Measurements from ENCODE around the gene ZIC5.

Gene ZIC5

DNA sequence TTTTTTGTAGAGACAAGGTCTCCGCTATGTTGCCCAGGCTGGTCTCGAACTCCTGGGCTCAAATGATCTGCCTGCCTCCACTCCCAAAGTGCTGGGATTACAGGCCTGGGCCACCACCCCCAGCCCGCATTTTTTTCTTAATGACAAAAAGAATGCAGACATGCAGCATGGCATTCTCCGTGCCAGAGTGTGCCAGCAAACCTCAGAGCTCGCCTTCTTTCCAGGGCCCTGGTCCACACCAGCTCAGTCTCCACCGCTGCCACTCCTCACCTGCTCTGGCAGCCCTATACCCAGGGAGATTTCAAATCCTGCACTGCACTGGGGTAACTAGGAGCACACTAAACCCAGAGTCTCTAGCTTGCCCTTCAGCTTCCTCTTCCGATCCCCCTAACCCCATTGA lies 41.7 kb downstream of the ZIC5 start:
- no peak for DNase-seq

DNA sequence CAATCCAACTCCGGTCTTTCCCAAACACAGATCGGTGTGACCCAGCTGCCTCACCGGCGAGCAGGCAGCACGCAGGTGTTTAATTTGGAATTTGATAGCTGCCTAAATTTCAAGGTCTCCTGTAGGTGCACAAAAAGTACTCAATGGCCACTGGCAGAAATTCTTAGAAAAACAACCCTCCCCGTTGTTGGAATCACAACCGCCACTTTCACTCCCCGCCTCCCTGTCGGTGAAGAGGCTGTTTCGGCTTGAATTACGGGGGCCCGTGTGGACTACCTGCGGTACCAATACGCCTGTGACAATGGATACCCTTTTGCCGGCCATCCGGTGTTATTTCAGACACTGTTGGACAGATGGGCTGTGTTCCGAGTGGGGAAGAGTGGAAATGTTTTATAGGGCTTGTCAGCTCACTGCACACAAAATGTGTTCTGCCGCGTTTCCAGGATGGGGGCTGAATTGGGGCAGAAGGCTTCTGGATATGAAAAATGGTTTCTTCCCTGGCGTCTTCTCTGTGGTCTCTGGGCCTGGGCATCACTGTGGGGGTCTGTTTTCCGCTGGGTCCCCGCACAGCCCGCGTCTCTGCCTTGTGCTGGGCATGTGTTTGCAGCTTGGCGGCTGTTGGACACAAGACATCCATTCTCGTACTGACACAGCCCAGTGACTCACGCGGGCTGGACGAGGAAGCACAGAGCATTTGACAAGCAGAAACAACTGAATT lies 45.4 kb downstream of the ZIC5 start:
- DNase-seq: no peak

DNA sequence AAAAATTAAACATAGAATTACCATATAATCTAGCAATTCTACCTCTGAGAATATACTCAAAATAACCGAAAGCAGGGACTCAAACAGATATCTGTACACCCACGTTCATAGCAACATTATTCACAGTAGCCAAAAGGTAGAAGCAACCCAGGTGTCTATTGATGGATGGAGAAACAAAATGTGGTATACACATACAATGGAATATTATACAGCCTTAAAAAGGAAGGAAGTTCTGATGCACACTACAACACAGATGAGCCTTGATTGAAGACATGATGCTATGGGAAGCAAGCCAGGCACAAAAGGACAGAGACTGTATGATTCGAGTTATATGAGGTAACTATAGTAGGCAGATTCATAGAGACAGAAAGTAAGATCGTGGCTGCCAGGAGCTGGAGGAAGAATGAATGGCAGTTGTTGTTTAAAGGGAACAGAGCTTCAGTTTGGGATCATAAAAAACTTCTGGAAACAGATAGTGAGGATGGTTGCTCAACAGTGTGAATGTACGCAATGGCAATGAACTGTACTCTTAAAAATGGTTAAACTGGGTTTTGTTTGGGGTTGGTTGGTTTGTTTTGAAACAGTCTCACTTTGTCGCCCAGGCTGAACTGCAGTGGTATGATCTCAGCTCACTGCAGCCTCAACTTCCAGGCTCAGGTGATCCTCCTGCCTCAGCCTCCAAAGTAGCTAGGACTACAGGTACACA lies 47.5 kb downstream of the ZIC5 start:
- DNase-seq: no peak

DNA sequence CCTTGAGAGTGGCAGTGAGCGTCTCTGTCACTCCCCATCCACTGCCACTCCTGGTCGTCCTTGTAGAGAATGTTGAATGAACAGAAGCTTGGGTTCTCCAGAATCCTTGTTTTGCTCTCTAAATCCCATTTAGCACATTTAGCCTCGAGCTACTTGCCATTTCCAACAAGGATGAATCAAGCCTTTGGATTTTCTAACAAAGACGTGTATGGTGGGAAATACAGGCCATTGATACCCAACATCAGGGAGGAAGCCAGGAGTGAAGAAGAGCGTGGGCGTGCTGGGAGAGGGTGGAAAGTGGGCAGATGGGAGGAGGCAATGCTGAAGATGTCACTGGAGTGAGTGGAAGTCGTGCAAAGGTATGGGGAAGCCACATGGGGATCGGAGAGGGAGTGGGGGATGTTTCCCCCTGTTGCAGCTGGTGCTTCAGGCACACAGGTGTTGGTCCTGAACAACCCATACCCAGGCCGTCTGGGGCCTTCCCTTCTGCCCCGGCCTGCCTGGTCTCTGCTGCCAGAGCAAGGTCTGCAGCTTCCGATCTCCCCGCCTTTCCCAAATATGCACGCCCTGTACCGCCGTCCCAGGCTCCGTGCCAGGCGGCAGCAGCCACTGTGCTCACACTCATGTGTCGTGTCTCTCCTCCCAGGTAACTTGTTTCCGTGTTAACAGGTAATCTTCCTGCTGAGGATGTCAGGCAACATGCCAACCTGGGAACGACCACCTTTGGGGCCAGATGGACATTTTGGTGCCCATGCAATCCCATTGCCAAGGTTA lies 48.7 kb downstream of the ZIC5 start:
- DNase-seq: no peak

DNA sequence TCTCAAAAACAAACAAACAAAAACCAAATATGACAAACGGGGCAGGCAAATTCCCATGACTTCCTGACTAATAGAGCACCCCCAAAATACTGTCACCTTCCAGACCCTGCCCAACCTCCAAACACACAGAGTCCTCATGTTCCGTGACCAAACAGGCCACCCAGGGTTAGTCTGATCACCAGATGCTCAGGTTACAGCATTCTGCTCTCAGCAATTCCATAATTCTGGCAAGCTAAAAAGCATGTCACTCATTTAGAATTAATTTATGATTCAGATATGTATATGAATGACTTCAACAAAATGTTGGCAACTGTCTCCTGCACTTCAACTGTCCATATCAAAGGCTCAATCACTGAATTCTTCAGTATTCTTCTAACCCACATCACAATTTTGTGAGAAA lies 52.4 kb downstream of the ZIC5 start:
- DNase-seq: no peak

DNA sequence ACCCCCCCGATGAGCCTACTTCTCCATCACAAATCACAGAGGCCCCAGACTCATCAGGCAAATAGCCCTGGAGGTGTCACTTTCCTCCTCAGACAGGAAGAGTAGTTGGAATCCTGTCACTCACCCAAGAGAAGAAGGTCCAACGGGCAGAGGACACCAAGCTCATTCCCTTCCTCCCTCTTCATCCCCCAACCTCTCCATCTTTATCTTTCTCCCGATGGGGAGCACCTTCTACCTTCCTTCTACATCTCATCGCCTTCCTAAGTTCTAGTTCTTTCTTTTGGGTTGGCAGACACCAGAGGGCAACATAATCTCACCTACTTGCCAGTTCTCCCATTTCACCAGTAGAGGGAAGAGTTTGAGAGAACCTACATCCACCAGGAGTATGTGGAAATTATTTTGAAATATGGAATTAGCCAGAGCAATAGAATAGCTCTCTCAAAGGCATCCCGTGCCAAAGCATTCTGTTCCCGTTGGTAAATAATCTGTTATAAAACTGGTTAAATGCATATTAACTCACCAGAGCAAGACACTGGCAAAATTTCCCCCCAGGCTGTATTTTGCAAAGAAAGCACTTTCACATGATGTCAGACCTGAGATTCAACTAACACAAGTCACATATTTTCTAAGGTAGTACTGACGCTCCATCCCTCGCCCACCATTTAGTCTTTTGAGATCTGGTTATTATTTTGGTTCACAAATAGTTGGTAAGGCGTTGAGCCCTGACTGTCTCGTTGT lies 55.0 kb downstream of the ZIC5 start:
- peak; percentile 60 for DNase-seq

DNA sequence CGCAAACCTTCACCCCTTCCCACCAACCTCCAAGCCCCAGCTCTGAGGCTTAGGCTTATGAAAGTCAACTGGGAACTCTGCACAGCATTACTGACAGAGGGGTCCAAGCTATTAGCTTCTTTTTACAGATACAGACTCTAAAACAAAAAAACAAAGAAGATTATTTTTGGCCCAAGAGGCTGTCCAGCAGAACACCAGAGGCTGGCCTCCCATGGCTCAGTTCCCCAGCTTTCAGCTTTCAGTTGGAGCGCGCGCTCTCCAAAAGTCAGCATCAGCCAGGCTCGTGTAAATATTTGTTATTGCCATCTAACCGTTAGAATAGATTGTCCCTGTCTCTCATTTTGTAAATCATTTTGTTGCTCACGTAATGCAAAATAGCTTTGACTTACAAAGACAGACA lies 58.4 kb downstream of the ZIC5 start:
- no peak for DNase-seq
